HepG2 (cell line): ENCODE results near the gene RIC3.

Experiments
- ERF ChIP-seq: IDR thresholded peaks from 2 replicates; pipeline ENCODE4 v1.6.1; 2018; ENCODE audit warnings: missing biosample characterization, missing genetic modification reagents
- FOSL1 ChIP-seq: sonication (generic); formaldehyde crosslinking; IDR thresholded peaks from 2 replicates; pipeline ENCODE4 v1.9.0; 2021; ENCODE audit warnings: missing genetic modification reagents, borderline replicate concordance
- JUND ChIP-seq: sonication (generic); formaldehyde crosslinking; IDR thresholded peaks from 2 replicates; pipeline ENCODE4 v1.8.0; 2022; ENCODE audit warnings: mild to moderate bottlenecking, missing genetic modification reagents
- POLR2A ChIP-seq, 2 experiments: IDR thresholded peaks; 2 replicates each; pipeline ENCODE4 v1.6.1; 2011; ENCODE audit warnings: low read depth in 2 of 2, low read length in 2 of 2, mild to moderate bottlenecking in 1 of 2, moderate library complexity in 1 of 2; ENCODE audit not compliant: insufficient read depth in 1 of 2
- POLR2AphosphoS5 ChIP-seq: IDR thresholded peaks from 2 replicates; pipeline ENCODE4 v1.6.1; 2012; ENCODE audit warnings: low read depth, low read length
- RFX1 ChIP-seq: fragments of 450-650 bp; IDR thresholded peaks from 2 replicates; pipeline ENCODE4 v1.6.1; 2017
- U2AF2 ChIP-seq: fragments of 200-400 bp; formaldehyde crosslinking; IDR thresholded peaks from 2 replicates; pipeline ENCODE4 v1.6.1; 2017; ENCODE audit warnings: low read depth, mild to moderate bottlenecking, low read length
- ZNF350 ChIP-seq: sonication (generic); formaldehyde crosslinking; IDR thresholded peaks from 2 replicates; pipeline ENCODE4 v1.4.0; 2020; ENCODE audit warnings: mild to moderate bottlenecking, low read depth, missing genetic modification reagents, borderline replicate concordance
- ZNF614 ChIP-seq: IDR thresholded peaks from 2 replicates; pipeline ENCODE4 v1.6.1; 2018; ENCODE audit warnings: missing biosample characterization, missing genetic modification reagents, inconsistent platforms, borderline replicate concordance
- TF ChIP-seq, protein P1 (sequence below): sonication (generic); formaldehyde crosslinking; IDR thresholded peaks from 2 replicates; pipeline ENCODE4 v1.5.0; 2020; ENCODE audit warnings: mild to moderate bottlenecking, missing genetic modification reagents, moderate library complexity
- TF ChIP-seq, protein P2 (sequence below): IDR thresholded peaks from 2 replicates; pipeline ENCODE4 v1.6.1; 2012; ENCODE audit warnings: inconsistent platforms
- TF ChIP-seq, protein P3 (sequence below): sonication (generic); formaldehyde crosslinking; IDR thresholded peaks from 2 replicates; pipeline ENCODE4 v1.5.1; 2020; ENCODE audit warnings: mild to moderate bottlenecking, missing genetic modification reagents, moderate library complexity
- TF ChIP-seq, protein P4 (sequence below): sonication (generic); formaldehyde crosslinking; IDR thresholded peaks from 2 replicates; pipeline ENCODE4 v1.4.0; 2020; ENCODE audit warnings: missing genetic modification reagents
- TF ChIP-seq, protein P5 (sequence below): sonication (generic); formaldehyde crosslinking; IDR thresholded peaks from 2 replicates; pipeline ENCODE4 v1.5.1; 2020; ENCODE audit warnings: missing genetic modification reagents, mild to moderate bottlenecking, borderline replicate concordance

DNA sequence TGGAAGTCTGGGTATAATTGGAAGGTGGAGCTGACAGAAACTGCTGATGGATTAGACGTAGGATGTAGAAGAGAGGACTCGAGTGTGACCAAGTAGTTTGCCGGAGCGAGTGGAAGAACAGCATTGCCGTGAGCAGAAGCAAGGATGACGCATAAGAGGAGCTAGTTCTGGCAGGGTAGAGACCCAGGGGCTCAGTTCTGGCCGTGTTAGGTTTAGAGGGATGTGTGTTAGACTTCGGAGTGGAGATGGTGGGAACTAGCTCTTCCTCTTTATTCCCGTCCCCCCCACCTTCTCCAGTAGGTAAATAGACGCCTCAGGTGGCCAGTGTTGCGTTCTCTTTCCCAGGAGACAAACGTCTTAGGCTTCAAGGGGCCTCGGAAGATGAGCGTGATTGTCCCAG lies 68.7 kb downstream of the RIC3 start:
- TF ChIP-seq, protein P1, sequence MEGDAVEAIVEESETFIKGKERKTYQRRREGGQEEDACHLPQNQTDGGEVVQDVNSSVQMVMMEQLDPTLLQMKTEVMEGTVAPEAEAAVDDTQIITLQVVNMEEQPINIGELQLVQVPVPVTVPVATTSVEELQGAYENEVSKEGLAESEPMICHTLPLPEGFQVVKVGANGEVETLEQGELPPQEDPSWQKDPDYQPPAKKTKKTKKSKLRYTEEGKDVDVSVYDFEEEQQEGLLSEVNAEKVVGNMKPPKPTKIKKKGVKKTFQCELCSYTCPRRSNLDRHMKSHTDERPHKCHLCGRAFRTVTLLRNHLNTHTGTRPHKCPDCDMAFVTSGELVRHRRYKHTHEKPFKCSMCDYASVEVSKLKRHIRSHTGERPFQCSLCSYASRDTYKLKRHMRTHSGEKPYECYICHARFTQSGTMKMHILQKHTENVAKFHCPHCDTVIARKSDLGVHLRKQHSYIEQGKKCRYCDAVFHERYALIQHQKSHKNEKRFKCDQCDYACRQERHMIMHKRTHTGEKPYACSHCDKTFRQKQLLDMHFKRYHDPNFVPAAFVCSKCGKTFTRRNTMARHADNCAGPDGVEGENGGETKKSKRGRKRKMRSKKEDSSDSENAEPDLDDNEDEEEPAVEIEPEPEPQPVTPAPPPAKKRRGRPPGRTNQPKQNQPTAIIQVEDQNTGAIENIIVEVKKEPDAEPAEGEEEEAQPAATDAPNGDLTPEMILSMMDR (CRISPR knock-in tag) = no peak
- no peak for TF ChIP-seq JUND (CRISPR knock-in tag)
- TF ChIP-seq FOSL1 (CRISPR knock-in tag) = no peak
- TF ChIP-seq, protein P2, sequence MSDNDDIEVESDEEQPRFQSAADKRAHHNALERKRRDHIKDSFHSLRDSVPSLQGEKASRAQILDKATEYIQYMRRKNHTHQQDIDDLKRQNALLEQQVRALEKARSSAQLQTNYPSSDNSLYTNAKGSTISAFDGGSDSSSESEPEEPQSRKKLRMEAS = no peak
- TF ChIP-seq, protein P3, sequence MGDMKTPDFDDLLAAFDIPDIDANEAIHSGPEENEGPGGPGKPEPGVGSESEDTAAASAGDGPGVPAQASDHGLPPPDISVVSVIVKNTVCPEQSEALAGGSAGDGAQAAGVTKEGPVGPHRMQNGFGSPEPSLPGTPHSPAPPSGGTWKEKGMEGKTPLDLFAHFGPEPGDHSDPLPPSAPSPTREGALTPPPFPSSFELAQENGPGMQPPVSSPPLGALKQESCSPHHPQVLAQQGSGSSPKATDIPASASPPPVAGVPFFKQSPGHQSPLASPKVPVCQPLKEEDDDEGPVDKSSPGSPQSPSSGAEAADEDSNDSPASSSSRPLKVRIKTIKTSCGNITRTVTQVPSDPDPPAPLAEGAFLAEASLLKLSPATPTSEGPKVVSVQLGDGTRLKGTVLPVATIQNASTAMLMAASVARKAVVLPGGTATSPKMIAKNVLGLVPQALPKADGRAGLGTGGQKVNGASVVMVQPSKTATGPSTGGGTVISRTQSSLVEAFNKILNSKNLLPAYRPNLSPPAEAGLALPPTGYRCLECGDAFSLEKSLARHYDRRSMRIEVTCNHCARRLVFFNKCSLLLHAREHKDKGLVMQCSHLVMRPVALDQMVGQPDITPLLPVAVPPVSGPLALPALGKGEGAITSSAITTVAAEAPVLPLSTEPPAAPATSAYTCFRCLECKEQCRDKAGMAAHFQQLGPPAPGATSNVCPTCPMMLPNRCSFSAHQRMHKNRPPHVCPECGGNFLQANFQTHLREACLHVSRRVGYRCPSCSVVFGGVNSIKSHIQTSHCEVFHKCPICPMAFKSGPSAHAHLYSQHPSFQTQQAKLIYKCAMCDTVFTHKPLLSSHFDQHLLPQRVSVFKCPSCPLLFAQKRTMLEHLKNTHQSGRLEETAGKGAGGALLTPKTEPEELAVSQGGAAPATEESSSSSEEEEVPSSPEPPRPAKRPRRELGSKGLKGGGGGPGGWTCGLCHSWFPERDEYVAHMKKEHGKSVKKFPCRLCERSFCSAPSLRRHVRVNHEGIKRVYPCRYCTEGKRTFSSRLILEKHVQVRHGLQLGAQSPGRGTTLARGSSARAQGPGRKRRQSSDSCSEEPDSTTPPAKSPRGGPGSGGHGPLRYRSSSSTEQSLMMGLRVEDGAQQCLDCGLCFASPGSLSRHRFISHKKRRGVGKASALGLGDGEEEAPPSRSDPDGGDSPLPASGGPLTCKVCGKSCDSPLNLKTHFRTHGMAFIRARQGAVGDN (CRISPR knock-in tag) = no peak
- TF ChIP-seq U2AF2 = no peak
- TF ChIP-seq, protein P4, sequence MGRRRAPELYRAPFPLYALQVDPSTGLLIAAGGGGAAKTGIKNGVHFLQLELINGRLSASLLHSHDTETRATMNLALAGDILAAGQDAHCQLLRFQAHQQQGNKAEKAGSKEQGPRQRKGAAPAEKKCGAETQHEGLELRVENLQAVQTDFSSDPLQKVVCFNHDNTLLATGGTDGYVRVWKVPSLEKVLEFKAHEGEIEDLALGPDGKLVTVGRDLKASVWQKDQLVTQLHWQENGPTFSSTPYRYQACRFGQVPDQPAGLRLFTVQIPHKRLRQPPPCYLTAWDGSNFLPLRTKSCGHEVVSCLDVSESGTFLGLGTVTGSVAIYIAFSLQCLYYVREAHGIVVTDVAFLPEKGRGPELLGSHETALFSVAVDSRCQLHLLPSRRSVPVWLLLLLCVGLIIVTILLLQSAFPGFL (CRISPR knock-in tag) = no peak
- TF ChIP-seq, protein P5, sequence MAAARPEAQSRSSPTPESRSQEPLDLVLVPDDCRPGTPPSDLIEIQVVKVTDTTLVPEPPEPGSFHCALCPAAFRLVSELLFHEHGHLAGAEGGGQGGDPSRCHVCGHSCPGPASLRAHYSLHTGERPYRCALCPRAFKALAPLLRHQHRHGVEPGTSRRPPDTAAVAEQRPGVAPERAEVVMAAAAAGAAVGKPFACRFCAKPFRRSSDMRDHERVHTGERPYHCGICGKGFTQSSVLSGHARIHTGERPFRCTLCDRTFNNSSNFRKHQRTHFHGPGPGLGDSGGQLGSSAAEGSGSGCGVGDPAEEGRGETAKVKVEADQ (CRISPR knock-in tag) = no peak
- TF ChIP-seq ZNF350 (CRISPR knock-in tag) = no peak
- TF ChIP-seq RFX1 = no peak
- TF ChIP-seq POLR2AphosphoS5 = no peak
- TF ChIP-seq POLR2A (IDR thresholded peaks at IDR 0.05; ENCODE audit: insufficient read depth in 1 of 2, low read depth in 2 of 2, low read length in 2 of 2) = no peak
- no peak for TF ChIP-seq ERF (CRISPR knock-in tag)
- no peak for TF ChIP-seq ZNF614 (CRISPR knock-in tag)
